Astrocyte (in vitro differentiated cells and primary cell): ENCODE results near the gene PDE8A. TPM values are rescaled to one million over a fixed set of nuclear protein-coding genes. Genes with fewer than 3 reads are reported as not detected.

Experiments used
- DNase-seq: peaks from one replicate; pipeline ENCODE4 v3.0.0-alpha.2; 2010; ENCODE audit warnings: low read depth
- FAIRE-seq: peaks from 2 replicates; lab custom pipeline; 2011; peaks lifted over from hg19 to GRCh38; lab: Jason Lieb, UNC
- H2AFZ ChIP-seq: 2 replicates; pipeline ENCODE4 v1.6.0; 2012; ENCODE audit warnings: low read depth, low read length, inconsistent platforms
- H3K27ac ChIP-seq: 2 replicates; pipeline ENCODE4 v1.5.1; 2011; ENCODE audit warnings: low read depth, low read length, inconsistent platforms
- H3K27me3 ChIP-seq: 2 replicates; pipeline ENCODE4 v1.6.0; 2011; ENCODE audit warnings: low read length, inconsistent platforms; ENCODE audit not compliant: insufficient read depth
- H3K36me3 ChIP-seq: 2 replicates; pipeline ENCODE4 v1.5.1; 2011; ENCODE audit warnings: low read length, inconsistent platforms; ENCODE audit not compliant: insufficient read depth
- H3K4me1 ChIP-seq: 2 replicates; pipeline ENCODE4 v1.5.1; 2011; ENCODE audit warnings: low read length, inconsistent platforms; ENCODE audit not compliant: insufficient read depth
- H3K4me2 ChIP-seq: 2 replicates; pipeline ENCODE4 v1.6.0; 2012; ENCODE audit warnings: low read length, inconsistent platforms
- H3K4me3 ChIP-seq: 2 replicates; pipeline ENCODE4 v1.5.1; 2011; ENCODE audit warnings: low read depth, mild to moderate bottlenecking, low read length, inconsistent platforms; ENCODE audit not compliant: insufficient read depth
- H3K79me2 ChIP-seq: 2 replicates; pipeline ENCODE4 v1.6.0; 2012; ENCODE audit warnings: mild to moderate bottlenecking, low read length, inconsistent platforms; ENCODE audit not compliant: insufficient read depth
- H3K9ac ChIP-seq: 2 replicates; pipeline ENCODE4 v1.6.0; 2012; ENCODE audit warnings: mild to moderate bottlenecking, low read length, inconsistent platforms
- H3K9me3 ChIP-seq: 2 replicates; pipeline ENCODE4 v1.5.1; 2012; ENCODE audit warnings: low read depth, mild to moderate bottlenecking, low read length, inconsistent platforms; ENCODE audit not compliant: insufficient read depth
- H4K20me1 ChIP-seq: 2 replicates; pipeline ENCODE4 v1.6.0; 2012; ENCODE audit warnings: low read length, inconsistent platforms; ENCODE audit not compliant: insufficient read depth
- H3K27ac Mint-ChIP-seq: one replicate; pipeline ENCODE4 v1.8.0; 2021; ENCODE audit warnings: mild to moderate bottlenecking, mixed read lengths; ENCODE audit not compliant: unreplicated experiment
- H3K27me3 Mint-ChIP-seq: one replicate; pipeline ENCODE4 v1.8.0; 2021; ENCODE audit warnings: low read depth, mixed read lengths; ENCODE audit not compliant: unreplicated experiment
- H3K36me3 Mint-ChIP-seq: one replicate; pipeline ENCODE4 v1.8.0; 2021; ENCODE audit warnings: low read depth, mixed read lengths; ENCODE audit not compliant: unreplicated experiment
- H3K4me1 Mint-ChIP-seq: one replicate; pipeline ENCODE4 v1.8.0; 2021; ENCODE audit warnings: low read depth, mixed read lengths; ENCODE audit not compliant: unreplicated experiment
- H3K4me3 Mint-ChIP-seq: one replicate; pipeline ENCODE4 v1.8.0; 2021; ENCODE audit warnings: mild to moderate bottlenecking, moderate library complexity, mixed read lengths; ENCODE audit not compliant: unreplicated experiment
- H3K9me3 Mint-ChIP-seq: one replicate; pipeline ENCODE4 v1.8.0; 2021; ENCODE audit warnings: mild to moderate bottlenecking, mixed read lengths; ENCODE audit not compliant: unreplicated experiment
- EZH2 ChIP-seq: IDR thresholded peaks from 2 replicates; pipeline ENCODE4 v1.6.1; 2012; ENCODE audit warnings: mild to moderate bottlenecking, low read length, inconsistent platforms; ENCODE audit not compliant: insufficient read depth
- total RNA-seq: library from RNA; stranded (reverse); gene quantifications from 2 replicates; pipeline ENCODE4 v1.2.1, GENCODE V29; 2021
- TF ChIP-seq, protein P1 (sequence below): IDR thresholded peaks from 2 replicates; pipeline ENCODE4 v1.5.1; 2011; ENCODE audit warnings: low read depth, mild to moderate bottlenecking, inconsistent platforms, low read length, moderate library complexity; ENCODE audit not compliant: insufficient read depth

Gene PDE8A
- total RNA-seq, 1 donor from 2014 or later, result 18.0 TPM

DNA sequence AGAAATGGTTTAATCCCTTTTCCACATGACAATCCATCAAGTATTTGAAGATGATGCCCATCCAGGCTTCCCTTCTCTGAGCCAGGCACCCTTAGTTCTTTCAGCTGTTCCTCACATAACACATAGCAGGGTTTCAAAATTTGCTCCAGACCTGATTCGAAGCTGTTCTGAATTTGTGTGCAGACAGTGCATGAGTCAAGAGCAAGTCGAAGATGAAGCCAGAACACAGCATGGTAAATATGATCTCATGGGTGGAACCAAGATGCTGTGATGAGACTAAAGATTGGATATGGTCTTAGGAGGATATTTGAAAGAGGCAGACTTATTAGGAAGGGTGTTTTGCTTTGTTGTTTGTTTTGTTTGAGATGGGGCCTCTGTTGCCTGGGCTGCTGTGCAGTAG lies 32.6 kb upstream of the PDE8A start:
- no peaks in the 10 kb centered on the region for H3K36me3 ChIP-seq
- Mint-ChIP-seq H3K4me3 (no peak overlapping the region), H3K27ac (peak overlapping the region; percentile 45), H3K9me3 (no peaks in the 10 kb centered on the region), H3K27me3 (peaks cover 9% of the 10 kb centered on the region), H3K4me1 (peaks cover 12% of the 10 kb centered on the region), H3K36me3 (peaks cover 3% of the 10 kb centered on the region)
- no peak overlapping the region for H3K4me3 ChIP-seq
- DNase-seq (peak; percentile 58), FAIRE-seq (no peak)
- no peak overlapping the region for H3K9ac ChIP-seq
- peak overlapping the region; percentile 56 for H3K4me2 ChIP-seq
- TF ChIP-seq, protein P1, sequence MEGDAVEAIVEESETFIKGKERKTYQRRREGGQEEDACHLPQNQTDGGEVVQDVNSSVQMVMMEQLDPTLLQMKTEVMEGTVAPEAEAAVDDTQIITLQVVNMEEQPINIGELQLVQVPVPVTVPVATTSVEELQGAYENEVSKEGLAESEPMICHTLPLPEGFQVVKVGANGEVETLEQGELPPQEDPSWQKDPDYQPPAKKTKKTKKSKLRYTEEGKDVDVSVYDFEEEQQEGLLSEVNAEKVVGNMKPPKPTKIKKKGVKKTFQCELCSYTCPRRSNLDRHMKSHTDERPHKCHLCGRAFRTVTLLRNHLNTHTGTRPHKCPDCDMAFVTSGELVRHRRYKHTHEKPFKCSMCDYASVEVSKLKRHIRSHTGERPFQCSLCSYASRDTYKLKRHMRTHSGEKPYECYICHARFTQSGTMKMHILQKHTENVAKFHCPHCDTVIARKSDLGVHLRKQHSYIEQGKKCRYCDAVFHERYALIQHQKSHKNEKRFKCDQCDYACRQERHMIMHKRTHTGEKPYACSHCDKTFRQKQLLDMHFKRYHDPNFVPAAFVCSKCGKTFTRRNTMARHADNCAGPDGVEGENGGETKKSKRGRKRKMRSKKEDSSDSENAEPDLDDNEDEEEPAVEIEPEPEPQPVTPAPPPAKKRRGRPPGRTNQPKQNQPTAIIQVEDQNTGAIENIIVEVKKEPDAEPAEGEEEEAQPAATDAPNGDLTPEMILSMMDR, result no peak
- TF ChIP-seq EZH2, result no peak
- no peaks in the 10 kb centered on the region for H3K9me3 ChIP-seq
- no peaks in the 10 kb centered on the region for H4K20me1 ChIP-seq
- H3K27ac ChIP-seq, result peak overlapping the region; percentile 68
- H3K27me3 ChIP-seq, result no peaks in the 10 kb centered on the region
- H3K4me1 ChIP-seq, result peaks cover 16% of the 10 kb centered on the region
- no peaks in the 10 kb centered on the region for H3K79me2 ChIP-seq
- no peak overlapping the region for H2AFZ ChIP-seq

DNA sequence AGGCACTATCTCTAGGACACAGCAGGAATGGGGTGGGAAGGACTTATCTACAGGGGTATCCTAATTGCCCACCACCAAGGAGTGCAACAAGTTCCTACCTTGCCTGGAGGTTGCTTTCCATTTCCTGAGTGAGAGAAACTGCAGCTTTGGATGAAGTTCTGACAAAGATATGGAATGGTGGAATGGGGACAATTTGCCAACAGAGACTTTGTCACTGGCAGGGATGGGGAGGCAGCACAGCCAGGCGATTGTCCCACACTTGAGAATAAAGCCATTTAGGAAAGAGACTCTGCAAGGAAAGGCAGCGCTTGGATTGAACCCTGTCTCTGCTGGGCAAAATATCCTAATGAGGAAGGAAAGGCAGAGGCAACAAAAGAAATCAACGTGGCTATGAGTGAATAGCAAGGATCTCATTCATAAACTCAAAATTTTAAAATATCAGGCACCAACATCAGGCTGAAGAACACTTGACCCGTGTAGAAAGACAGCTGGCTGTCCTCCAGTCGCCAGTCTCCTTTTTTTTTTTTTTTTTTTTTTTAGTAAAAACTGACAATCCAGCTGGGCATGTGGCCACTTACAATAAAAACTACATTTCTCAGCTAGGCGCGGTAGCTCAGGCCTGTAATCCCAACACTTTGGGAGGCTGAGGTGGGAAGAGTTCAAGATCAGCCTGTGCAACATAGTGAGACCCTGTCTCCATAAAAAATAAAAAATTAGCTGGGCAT lies 31.6 kb upstream of the PDE8A start:
- Mint-ChIP-seq H3K4me3 (no peak overlapping the region), H3K27ac (no peak overlapping the region), H3K4me1 (peaks cover 12% of the 10 kb centered on the region), H3K9me3 (no peaks in the 10 kb centered on the region), H3K27me3 (peaks cover 6% of the 10 kb centered on the region), H3K36me3 (peaks cover 3% of the 10 kb centered on the region)
- Histone ChIP-seq H3K4me1 (peaks cover 16% of the 10 kb centered on the region), H3K36me3 (no peaks in the 10 kb centered on the region), H3K9ac (no peak overlapping the region), H2AFZ (no peak overlapping the region), H3K4me3 (no peak overlapping the region), H3K27ac (no peak overlapping the region), H4K20me1 (no peaks in the 10 kb centered on the region), H3K27me3 (no peaks in the 10 kb centered on the region), H3K9me3 (no peaks in the 10 kb centered on the region), H3K79me2 (no peaks in the 10 kb centered on the region), H3K4me2 (no peak overlapping the region)
- FAIRE-seq (no peak), DNase-seq (no peak)
- TF ChIP-seq EZH2, result no peak
- TF ChIP-seq, protein P1, result no peak

DNA sequence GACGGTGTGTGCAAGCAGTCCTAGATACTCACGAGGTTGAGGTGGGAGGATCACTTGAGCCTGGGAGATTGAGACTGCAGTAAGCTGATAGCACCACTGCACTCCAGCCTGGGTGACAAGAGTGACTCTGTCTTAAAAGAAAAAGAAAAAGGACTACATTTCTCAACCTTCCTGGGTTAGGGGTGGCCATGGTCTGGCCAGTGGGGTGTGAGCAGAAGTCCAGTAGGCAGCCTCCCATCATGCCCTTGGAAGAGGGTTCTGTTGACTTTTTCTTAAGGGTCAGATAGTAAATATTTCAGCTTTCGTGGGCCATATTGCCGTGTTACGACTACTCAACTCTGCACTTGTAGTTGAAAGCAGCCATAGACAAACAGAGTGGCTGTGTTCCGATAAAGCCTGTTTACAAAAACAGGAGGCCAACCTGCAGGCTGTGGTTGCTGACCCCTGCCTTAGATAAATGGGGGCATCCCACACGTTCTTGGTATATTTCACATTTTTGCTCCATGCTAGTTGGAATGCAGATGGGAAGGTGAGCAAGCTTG lies 31.0 kb upstream of the PDE8A start:
- no peaks in the 10 kb centered on the region for H3K27me3 ChIP-seq
- FAIRE-seq (no peak), DNase-seq (no peak)
- H3K36me3 ChIP-seq, result no peaks in the 10 kb centered on the region
- no peaks in the 10 kb centered on the region for H3K79me2 ChIP-seq
- Mint-ChIP-seq H3K9me3 (no peaks in the 10 kb centered on the region), H3K27me3 (peaks cover 6% of the 10 kb centered on the region), H3K4me3 (no peak overlapping the region), H3K36me3 (peaks cover 3% of the 10 kb centered on the region), H3K27ac (no peak overlapping the region), H3K4me1 (peaks cover 12% of the 10 kb centered on the region)
- no peaks in the 10 kb centered on the region for H4K20me1 ChIP-seq
- H3K4me3 ChIP-seq, result no peak overlapping the region
- no peak overlapping the region for H3K27ac ChIP-seq
- TF ChIP-seq, protein P1, result no peak
- no peak for TF ChIP-seq EZH2
- no peak overlapping the region for H3K9ac ChIP-seq
- no peak overlapping the region for H3K4me2 ChIP-seq
- peaks cover 16% of the 10 kb centered on the region for H3K4me1 ChIP-seq
- H3K9me3 ChIP-seq, result no peaks in the 10 kb centered on the region
- no peak overlapping the region for H2AFZ ChIP-seq
